HG02852 (cell line): ENCODE measurements around the gene DLG2.
"Not testable (repeated sequence)": the region's sequence is repeated elsewhere in the genome, so short reads cannot be mapped to it uniquely, and the experiment has no call there.

Source experiments
- ATAC-seq: cut with Tn5 transposase; IDR thresholded peaks from one replicate; pipeline ENCODE4 v1.9.1; 2021; ENCODE audit warnings: mild to moderate bottlenecking, moderate library complexity; ENCODE audit not compliant: unreplicated experiment

DLG2 gene

DNA sequence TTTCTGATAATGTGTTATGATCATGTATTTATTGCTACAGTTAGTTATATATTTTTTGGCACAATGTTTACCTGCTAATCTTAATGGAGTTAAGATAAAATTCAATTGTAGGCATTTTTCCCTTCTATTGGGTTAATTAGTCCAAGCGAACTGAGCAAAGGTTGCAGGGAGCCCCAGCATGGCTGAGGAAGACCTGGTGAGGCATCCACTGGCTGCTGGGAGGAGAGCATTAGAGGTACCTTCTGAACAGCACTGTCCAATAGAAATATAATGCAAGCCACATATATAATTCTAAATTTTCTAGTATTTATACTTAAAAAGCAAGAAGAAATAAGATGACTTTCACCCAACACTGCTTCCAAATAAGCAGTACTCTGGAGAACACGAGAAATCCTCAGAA lies 19.9 kb upstream of the DLG2 start:
- peak; percentile 1 for ATAC-seq

DNA sequence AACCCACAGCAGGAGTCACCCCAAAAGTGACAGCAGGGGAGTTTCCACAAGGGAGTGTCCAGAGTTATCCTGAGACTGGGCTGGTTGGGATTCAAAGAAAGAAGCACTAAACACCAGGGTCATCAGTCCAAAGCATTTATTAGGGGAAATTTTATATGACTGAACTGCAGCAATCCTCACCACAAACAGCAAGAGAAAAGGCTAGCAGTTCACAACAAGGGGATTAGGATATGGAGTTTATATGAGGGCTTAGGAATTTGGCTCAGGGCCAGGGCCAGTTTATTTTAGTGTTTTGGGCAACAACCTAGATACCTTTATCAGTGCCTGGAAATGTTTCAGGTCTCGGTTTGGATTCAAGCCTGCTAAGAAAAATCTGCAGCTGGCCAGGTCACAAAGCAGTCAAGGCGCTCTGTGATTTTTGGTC lies 16.1 kb upstream of the DLG2 start:
- ATAC-seq = no peak

DNA sequence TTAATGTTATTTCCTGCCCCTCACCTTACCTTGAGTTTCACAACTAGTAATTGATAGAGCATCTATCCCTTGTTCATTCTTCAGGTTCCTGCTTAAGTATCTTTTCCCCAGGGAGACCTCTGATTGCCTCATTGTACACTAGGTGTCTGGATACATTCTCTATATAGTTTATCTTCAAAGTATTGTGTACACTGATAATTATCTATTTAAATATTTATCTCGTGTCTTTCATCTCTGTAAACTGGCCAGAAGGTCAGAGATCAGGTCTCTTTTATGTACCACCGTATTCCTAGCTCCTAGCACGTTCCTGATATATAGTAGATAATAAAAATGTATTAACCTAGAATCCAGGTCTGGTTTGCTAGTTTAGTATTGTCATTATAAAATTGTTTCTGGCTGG lies 7.6 kb upstream of the DLG2 start:
- no peak for ATAC-seq

DNA sequence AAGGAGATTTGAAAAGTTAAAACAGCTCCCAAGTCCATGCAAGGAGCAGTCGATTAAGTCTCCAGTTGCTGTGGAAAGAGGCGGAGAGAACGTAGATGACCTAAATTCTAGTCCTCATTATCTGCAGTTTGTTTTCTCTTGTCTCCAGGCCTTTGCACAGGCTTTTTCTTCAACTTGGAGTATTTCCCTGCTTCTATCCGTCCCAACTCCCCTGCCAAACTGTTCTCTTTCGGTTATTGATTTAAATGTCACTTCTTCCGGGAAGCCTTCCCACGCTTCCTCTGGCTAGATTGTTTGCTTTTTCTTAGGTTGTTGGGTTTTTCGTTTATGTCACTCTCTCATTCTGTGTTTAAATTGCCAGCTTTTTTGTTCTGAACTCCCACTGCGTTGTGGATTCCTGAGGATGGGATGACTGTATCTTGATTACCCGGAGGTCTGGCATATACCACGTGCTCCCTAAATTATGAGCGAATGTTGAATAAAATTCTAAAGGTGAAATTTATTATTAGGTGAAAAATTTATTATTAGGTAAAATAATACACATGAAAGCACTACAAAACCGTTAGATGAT lies 1.7 kb upstream of the DLG2 start:
- ATAC-seq = peak; percentile 9

DNA sequence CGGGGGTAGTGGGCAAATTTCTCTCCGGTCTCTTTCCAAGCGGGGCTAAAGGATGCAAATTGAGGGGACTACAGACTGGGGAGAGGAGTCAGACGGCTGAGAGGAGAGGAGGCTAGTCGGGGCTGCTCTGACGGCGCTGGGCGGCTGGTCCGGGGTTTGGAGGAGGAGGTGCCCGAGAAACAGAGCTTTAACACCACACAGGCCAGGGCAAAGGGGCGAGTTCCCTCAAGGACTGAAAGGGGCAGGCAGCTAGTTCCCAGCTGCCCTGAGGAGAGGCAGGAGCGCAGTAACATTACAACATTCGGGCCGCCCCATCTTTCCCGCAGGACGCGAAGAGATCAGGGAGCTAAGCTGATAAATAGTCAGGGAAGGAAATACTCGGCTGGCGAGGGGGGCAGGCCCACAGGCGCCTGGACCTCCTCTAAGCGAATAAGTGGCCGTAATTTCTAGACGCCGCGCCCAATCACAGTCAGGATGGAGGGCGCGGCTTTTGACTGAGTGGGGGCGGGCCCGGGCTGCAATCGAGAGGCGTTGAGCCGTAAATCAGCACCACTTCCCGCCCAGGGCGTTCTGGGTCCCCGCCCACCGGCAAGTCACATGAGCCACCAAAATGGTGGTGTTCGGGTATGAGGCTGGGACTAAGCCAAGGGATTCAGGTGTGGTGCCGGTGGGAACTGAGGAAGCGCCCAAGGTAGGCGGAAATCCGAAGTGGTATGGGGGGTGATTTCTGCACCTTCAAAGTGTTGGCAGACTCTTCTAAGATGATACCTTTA lies 1.0 kb upstream of the DLG2 start, which contains the start of gene TMEM126B:
Gene TMEM126B (plus strand): TSS at position 596 of the 773 bp plus-strand sequence. CDS start 15 bp downstream, at position 611.
- peak; percentile 99 for ATAC-seq

DNA sequence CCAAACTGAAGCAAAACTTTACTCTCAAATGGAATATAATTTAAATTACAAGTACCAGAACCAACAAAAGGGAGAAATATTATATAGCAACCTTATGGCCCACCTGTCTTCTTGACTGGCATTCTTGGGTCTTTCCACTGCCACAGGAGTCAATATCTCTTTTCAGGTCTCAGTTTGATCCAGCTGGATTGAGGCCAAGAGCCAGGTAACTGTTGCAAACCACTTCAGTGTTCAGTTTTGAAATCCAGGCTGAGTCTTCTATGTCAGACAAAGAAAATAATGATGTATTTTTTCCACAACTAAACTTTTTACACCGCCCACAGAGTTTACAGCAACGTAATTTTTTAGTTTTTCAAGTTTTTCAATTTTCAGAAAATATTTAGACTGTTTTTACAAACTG lies 648 bp downstream of the DLG2 start:
- ATAC-seq = no peak

DNA sequence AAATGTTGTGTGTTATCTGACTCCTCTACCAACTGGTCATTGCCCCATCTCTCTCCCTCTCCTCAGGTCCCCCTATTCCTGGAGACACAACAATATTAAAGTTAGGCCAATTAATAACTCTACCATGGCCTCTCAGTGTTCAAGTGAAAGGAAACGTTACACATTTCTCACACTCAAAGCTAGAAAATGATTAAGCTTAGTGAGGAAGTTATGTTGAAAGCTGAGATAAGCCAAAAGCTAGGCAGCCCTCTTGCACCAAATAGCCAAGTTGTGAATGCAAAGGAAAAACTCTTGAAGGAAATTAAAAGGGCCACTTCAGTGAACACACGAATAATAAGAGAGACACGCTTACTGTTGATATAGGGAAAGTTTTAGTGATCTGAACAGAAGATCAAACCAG lies 6.9 kb downstream of the DLG2 start:
- no peak for ATAC-seq

DNA sequence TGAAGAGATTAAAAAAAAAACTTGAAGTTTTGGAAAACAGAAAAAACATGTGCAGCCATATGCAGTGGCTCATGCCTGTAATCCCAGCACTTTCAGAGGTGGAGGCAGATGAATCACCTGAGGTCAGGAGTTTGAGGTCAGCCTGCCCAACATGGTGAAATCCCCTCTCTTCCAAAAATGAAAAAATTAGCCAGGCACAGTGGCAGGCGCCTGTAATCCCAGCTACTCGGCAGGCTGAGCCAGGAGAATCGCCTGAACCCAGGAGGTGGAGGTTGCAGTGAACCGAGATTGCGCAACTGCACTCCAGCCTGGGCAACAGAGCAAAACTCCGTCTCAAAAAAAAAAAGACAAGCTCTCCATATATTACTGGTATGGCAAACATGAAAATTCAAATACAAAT lies 7.6 kb downstream of the DLG2 start:
- ATAC-seq = no peak

DNA sequence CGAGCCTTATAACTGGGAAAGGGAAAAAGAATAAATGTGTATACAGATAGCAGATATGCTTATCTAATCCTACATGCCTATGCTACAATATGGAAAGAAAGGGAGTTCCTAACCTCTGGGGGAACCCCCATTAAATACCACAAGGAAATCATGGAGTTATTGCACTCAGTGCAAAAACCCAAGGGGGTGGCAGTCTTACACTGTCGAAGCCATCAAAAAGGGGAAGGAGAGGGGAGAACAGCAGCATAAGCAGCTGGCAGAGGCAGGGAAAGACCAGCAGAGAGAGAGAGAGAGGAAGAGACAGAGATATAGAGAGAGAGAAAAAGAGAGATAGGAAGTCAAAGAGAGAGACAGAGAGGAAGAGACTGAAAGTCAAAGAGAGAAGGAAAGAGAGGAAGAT lies 15.5 kb downstream of the DLG2 start:
- ATAC-seq = not testable (repeated sequence)

DNA sequence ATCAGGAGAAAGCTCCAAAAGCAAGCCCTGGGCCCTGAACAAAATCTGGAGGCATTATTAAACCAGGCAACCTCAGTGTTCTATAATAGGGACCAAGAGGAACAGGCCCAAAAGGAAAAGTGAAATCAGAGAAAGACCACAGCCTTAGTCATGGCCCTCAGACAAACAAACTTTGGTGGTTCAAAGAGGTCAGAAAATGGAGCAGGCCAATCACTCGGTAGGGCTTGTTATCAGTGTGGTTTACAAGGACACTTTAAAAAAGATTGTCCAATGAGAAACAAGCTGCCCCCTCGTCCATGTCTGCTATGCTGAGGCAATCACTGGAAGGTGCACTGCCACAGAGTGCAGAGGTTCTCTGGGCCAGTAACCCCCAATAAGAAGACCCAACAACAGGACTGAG lies 17.9 kb downstream of the DLG2 start:
- ATAC-seq = not testable (repeated sequence)

DNA sequence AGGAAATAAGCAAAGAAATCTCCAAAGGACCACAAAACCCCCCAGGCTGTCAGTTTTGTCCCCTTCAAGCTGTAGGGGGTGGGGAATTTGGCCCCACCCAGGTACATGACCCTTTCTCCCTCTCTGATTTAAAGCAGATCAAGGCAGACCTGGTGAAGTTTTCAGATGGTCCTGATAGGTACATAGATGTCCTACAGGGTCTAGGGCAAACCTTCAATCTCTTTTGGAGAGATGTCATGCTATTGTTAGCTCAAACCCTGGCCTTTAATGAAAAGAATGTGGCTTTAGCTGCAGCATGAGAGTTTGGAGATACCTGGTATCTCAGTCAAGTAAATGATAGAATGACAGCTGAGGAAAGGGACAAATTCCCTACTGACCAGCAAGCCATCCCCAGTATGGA lies 18.5 kb downstream of the DLG2 start:
- ATAC-seq = not testable (repeated sequence)

DNA sequence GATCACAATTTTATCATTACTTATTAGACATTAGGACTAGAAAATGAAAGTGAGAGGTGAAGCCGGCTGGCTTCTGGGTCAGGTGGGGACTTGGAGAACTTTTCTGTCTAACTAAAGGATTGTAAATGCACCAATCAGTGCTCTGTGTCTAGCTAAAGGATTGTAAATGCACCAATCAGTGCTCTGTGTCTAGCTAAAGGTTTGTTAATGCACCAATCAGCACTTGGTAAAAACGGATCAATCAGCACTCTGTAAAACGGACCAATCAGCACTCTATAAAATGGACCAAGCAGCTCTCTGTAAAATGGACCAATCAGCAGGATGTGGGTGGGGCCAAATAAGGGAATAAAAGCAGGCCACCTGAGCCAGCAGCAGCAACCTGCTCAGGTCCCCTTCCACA lies 20.9 kb downstream of the DLG2 start:
- not testable (repeated sequence) for ATAC-seq

DNA sequence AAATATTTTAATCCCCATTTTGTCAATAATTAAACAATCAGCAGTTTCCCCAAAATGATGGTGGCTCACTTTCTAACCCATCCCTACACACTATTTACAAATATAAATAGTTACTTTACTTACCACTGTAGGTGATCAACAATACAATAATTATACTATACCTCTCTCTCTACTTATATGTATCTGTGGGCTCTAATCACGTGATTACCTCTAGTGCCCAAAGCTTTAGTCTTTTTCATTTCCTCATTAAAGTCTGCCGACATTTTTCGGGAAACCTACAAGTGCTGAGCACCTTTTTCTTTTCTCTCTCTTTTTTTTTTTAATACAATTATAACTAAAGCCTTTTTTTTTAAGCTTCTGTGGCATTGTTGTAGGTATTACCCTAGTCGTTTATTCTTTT lies 23.9 kb downstream of the DLG2 start:
- ATAC-seq = no peak

DNA sequence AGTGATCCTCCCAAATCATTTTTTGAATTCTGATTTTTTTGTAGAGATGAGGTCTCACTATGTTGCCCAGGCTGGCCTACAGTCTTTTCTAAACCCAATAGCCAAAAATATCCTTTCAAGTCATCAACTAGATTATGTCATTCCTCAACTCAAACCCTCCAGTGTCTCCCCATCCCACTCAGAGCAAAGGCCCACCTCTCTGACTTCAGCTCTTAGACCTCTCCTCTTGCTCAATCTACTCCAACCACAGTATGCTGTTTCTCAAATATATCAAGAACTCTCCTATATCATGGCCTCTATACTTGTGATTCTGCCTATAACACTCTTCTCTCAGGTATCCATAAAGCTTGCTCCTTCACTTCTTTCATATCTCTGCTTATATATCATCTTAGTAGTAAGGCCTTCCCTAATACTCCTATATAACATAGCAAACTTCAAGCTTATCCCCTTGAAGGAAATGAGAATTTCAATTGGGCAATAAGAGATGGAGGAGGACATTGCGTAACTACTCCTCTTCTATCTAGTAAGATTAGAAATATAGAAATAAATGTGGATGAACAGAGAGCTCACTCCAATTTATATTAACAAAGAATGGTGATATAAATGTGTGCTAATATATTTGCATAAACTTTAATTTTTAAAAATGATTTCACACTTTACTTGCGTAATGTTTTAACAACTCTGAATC lies 24.5 kb downstream of the DLG2 start:
- no peak for ATAC-seq

DNA sequence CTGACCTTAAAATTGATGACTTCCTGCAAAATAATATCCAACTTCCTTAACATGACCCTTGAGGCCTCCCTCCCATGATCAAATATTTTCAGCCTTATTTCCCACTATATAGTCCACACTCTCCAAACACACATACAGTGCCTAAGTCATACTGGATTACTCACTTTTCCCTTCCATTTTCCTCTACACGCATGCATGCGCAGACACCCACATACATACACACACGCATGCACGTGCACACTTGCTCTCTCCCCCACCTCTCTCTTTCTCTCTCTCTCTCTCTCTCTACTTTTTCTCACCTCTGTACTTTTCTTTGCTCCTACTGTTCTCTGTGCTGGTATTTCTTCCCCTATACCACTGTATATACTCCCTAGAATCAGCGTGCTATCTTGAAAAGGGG lies 28.1 kb downstream of the DLG2 start:
- no peak for ATAC-seq

DNA sequence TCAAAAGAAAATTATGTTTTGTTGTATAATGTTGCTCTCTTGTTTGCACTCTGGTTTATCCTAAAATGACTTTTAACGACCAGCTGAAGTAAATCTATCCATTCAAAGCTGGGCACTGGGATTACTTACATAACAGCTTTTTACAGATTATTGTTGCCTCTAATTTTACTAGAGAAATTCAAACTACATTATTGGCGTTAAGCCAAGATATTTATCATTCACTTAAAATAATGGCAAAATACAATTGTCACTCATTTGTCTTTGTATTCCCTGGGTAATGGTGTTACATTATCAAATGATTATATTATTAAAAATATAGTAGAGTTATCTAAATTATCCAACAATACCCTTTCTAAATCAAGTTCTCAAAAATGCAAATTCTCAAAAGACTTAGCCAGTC lies 30.3 kb downstream of the DLG2 start:
- no peak for ATAC-seq

DNA sequence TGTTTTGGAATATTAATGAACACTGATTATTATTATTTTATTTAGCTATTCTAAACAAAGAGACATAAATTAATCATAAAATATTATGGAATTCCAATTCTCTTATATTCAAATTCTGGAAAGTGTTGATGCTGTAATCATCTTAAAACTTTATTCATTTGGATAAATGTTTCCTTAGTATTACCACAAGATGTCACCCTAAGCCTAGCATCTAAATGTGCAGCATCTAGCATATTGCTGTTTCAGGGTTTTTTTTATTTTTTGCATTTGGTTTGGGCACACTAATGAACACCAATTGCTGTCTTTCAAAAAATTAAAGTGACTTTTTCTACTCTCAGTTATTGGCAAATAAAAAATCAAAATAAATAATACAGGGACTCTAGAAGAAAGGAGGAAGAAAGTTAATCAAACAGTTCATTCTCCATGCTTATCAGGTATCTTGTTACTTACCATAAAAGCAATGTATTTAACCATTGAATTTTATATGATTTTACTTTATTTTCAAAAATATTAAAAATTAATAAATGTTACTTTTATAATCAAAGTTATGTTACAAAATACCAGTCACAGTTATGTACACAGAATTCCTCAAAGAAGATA lies 31.8 kb downstream of the DLG2 start:
- peak; percentile 72 for ATAC-seq

DNA sequence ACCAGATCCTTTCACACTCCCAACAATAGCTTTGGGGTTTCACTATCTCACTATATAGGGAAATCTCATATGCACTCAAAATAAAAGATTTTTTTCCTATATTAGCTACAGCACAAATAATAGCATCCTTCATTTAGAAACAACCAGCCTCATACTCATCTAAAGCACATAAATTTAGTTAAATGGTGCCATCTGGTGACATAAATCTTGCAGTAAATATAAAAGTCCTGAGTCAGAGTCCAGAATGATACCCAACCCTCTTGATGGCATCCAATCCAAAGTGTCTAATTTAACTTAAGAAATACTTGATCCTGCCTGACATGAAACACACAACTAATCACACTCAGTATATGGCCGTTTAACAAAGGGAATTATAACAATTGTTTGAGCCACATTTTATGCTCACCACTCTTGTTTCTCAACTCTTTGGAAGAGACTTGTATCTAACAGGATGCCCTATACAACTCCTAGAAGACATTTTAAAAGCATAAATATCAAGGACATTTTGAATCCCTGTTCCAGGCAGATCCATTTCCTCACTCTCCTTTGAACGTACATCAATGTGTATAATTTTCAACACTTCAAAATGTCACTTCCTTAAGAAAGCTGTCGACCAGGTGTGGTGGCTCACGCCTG lies 36.2 kb downstream of the DLG2 start:
- ATAC-seq = no peak

DNA sequence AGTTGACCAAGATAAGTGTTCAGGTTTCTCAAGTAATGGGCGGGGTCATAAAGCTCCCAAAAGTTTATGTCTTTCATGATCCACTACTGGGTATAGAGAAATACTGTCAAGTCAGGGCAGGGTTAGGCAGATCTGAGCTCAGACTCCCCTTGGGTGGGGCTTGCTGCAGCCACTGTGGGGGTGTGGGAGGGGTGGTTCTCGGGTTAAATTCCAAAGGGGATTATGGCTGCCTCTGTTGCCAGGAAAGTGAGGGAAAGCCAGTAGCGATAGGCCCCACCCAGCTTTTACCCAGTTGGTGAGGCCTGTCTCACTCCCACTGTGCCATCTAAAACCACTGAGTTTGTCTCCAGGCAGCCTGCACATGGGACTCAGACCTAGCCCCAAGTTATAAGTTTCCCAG lies 37.8 kb downstream of the DLG2 start:
- ATAC-seq = no peak

DNA sequence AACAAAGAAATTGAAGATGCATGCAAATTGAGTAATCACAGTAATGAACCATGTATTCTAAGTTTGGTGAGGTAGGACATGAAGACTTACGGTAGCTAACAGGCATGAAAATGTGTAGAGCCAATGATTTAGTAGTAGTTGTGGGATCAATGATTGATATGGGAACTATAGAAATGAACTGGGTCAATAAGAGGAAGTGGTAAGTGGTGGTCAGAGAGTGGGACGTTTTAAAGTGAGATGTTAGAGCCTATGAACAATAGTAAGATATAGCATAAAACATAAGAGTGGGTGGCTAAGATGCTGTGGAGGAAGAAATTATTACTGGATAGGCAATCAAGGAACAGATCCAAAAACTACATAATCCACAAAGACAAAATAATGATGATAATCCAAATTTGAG lies 45.0 kb downstream of the DLG2 start:
- ATAC-seq = no peak

DNA sequence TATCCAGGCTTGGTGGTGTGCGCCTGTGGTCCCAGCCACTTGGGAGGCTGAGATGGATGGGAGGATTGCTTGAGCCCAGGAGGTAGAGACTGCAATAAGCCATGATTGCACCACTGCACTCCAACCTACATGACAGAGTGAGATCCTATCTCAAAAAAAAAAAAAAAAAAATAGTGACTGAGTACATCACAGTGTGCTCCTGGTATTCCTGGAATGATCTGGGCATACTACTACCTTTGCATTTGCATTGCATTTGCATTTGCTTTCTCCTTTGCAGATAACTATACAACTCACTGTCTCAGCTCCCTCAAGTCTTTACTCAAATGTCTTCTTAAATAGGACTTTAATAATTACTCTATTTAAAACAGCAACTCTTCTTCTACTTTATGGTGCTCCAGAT lies 51.8 kb downstream of the DLG2 start:
- ATAC-seq = no peak
